ENCODE data around the gene PRELID3B.

DNA sequence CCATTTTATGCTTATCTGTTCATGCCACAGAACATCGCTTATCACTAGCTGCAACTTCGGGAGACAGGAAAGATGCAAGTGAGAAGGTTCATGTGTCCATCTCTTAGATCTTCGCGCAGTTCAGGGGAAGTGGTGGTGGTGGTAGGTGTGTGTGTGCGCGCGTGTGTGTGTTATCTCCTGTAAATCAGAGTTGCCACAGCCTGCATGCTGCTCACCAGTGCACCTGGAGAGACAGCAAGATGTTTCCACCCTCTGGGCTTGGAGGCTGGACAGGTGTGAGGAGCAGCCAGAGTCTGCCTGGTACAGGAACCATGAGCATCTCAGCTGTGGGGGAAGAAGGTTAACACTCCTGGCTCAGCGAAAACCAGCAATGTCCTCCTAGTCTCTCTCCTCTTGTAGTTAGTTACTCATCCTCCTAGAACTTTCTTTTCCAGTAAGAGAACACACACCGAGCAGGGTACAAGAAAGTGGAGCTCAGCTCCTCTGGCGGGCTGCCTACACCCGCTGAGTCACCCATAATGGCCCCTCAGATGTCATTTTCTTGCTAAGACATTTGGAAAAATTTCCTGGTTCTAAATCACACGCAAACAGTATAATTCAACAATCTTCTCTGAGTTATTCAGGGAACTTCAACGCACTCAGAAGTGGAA is 28.5 kb downstream of the PRELID3B start:
- TF ChIP-seq, protein P1, sequence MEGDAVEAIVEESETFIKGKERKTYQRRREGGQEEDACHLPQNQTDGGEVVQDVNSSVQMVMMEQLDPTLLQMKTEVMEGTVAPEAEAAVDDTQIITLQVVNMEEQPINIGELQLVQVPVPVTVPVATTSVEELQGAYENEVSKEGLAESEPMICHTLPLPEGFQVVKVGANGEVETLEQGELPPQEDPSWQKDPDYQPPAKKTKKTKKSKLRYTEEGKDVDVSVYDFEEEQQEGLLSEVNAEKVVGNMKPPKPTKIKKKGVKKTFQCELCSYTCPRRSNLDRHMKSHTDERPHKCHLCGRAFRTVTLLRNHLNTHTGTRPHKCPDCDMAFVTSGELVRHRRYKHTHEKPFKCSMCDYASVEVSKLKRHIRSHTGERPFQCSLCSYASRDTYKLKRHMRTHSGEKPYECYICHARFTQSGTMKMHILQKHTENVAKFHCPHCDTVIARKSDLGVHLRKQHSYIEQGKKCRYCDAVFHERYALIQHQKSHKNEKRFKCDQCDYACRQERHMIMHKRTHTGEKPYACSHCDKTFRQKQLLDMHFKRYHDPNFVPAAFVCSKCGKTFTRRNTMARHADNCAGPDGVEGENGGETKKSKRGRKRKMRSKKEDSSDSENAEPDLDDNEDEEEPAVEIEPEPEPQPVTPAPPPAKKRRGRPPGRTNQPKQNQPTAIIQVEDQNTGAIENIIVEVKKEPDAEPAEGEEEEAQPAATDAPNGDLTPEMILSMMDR (IDR thresholded peaks at IDR 0.05) = no peak
- no peak for TF ChIP-seq POLR2A (IDR thresholded peaks at IDR 0.05)
